ENCODE measurements around the gene MYO16. TPM values are rescaled to one million over a fixed set of nuclear protein-coding genes. Genes with fewer than 3 reads are reported as not detected.

Gene MYO16
- total RNA-seq, 1 experiment from 2014 or later = not detected

GRCh38 chr13:108834193-108834592 is 204.8 kb downstream of the MYO16 start:
- Mint-ChIP-seq H3K4me3 (no peak overlapping the region), H3K9me3 (peaks cover 17 to 18% of the 10 kb centered on the region in 2 experiments), H3K27me3 (ENCODE audit: low read depth) (no peaks in the 10 kb centered on the region), H3K4me1 (peaks cover 5 to 7% of the 10 kb centered on the region in 2 experiments; a peak in 2 of 4 replicates), H3K27ac (no peak overlapping the region; a peak in 2 of 7 replicates), H3K36me3 (ENCODE audit: insufficient read depth in 1 of 3, low read depth in 3 of 3) (peaks cover 10 to 12% (median 11%) of the 10 kb centered on the region in 3 experiments; a peak in 6 of 7 replicates)
- H3K9ac ChIP-seq (ENCODE audit: extremely low read depth, insufficient read length, low read length) = no peak overlapping the region
- no peaks in the 10 kb centered on the region for H3K27me3 ChIP-seq (ENCODE audit: insufficient read depth, low read length)
- no peak overlapping the region for H4K5ac ChIP-seq (ENCODE audit: insufficient read length, low read depth, low read length)
- no peak overlapping the region for H3T11ph ChIP-seq (ENCODE audit: low read length)
- H3K23ac ChIP-seq (ENCODE audit: insufficient read length, low read depth, low read length) = no peak overlapping the region
- H3K56ac ChIP-seq (ENCODE audit: insufficient read length, low read depth, low read length) = no peak overlapping the region
- no peak overlapping the region for H2BK120ac ChIP-seq (ENCODE audit: low read depth, low read length, poor library complexity, severe bottlenecking)
- no peak overlapping the region for H3K18ac ChIP-seq (ENCODE audit: insufficient read length, low read depth, low read length)
- no peaks in the 10 kb centered on the region for H3K9me3 ChIP-seq (ENCODE audit: control insufficient read depth, low read depth, low read length)
- no peak overlapping the region for H4K8ac ChIP-seq (replicated peaks; ENCODE audit: insufficient read length, low read depth, low read length)
- no peak overlapping the region for H4K91ac ChIP-seq (ENCODE audit: insufficient read length, low read depth, low read length)
- no peaks in the 10 kb centered on the region for H3K79me1 ChIP-seq (ENCODE audit: insufficient read depth, low read depth, low read length, poor library complexity, severe bottlenecking)
- WGBS (ENCODE audit: extremely low coverage, insufficient read length, low lambda C conversion rate) = no CpG with 5 or more reads among the region's 1 CpG
- no peak overlapping the region for H2AFZ ChIP-seq (ENCODE audit: low read length)
- H2BK20ac ChIP-seq (ENCODE audit: low read depth, low read length, poor library complexity, severe bottlenecking) = no peak overlapping the region
- H3K4ac ChIP-seq (ENCODE audit: low read depth, low read length) = no peak overlapping the region
- no peaks in the 10 kb centered on the region for H3K4me1 ChIP-seq (ENCODE audit: insufficient read depth, low read length)
- H3K79me2 ChIP-seq (ENCODE audit: insufficient read depth, low read length) = no peaks in the 10 kb centered on the region
- H3K27ac ChIP-seq (ENCODE audit: insufficient read length, low read depth, low read length) = no peak overlapping the region
- H3K14ac ChIP-seq (ENCODE audit: insufficient read depth, low read length) = no peak overlapping the region
- H2BK15ac ChIP-seq (ENCODE audit: low read depth, low read length) = no peak overlapping the region
- H2BK5ac ChIP-seq (ENCODE audit: insufficient read length, low read length) = no peak overlapping the region
- H2BK12ac ChIP-seq (ENCODE audit: insufficient read length, low read depth, low read length) = no peak overlapping the region
- DNase-seq = no peak
- H3K23me2 ChIP-seq (ENCODE audit: insufficient read length, low read depth, low read length, poor library complexity, severe bottlenecking) = no peaks in the 10 kb centered on the region
- H4K20me1 ChIP-seq (ENCODE audit: control insufficient read depth, insufficient read depth, insufficient read length) = no peaks in the 10 kb centered on the region
- no peak overlapping the region for H3K4me2 ChIP-seq (ENCODE audit: insufficient read depth, insufficient read length, low read length)
- TF ChIP-seq CTCF (conservative IDR thresholded peaks at IDR 0.05) = no peak
- no peak overlapping the region for H2AK5ac ChIP-seq (ENCODE audit: insufficient read length, low read length)
